Kidney (tissue), 14 donors: ENCODE measurements around the gene CRIP2. TPM values are rescaled to one million over a fixed set of nuclear protein-coding genes. Genes with fewer than 3 reads are reported as not detected.

Experiments used
- DNase-seq, 5 donors: peaks; one replicate each; pipeline ENCODE4 v3.0.0-alpha.2; 2013 to 2020
- FAIRE-seq: peaks from 2 replicates; lab custom pipeline; 2012; peaks lifted over from hg19 to GRCh38; lab: Jason Lieb, UNC
- H3K27ac ChIP-seq, 2 donors: one replicate each; pipeline ENCODE4 v1.7.0; 2013; ENCODE audit warnings: low read depth in 2 of 2, low read length in 2 of 2, inconsistent platforms in 1 of 2
- H3K27me3 ChIP-seq: one replicate; pipeline ENCODE4 v1.7.1; 2013; ENCODE audit warnings: low read length, inconsistent platforms; ENCODE audit not compliant: control insufficient read depth, insufficient read depth
- H3K36me3 ChIP-seq, 3 donors: one replicate each; pipeline versions ENCODE4 v1.7.0 to v1.7.1; 2013; ENCODE audit warnings: low read length in 3 of 3, control low read depth in 1 of 3, inconsistent platforms in 1 of 3; ENCODE audit not compliant: insufficient read depth in 3 of 3, control insufficient read depth in 2 of 3
- H3K4me1 ChIP-seq, 3 donors: one replicate each; pipeline versions ENCODE4 v1.7.0 to v1.7.1; 2013; ENCODE audit warnings: low read length in 3 of 3, inconsistent platforms in 1 of 3, low read depth in 1 of 3; ENCODE audit not compliant: control insufficient read depth in 2 of 3, insufficient read depth in 2 of 3
- H3K4me3 ChIP-seq, 3 donors: one replicate each; pipeline versions ENCODE4 v1.7.0 to v1.8.1; 2013; ENCODE audit warnings: low read length in 3 of 3, control low read depth in 1 of 3, inconsistent platforms in 1 of 3
- H3K9ac ChIP-seq, 3 donors: one replicate each; pipeline versions ENCODE4 v1.7.0 to v1.7.1; 2013; ENCODE audit warnings: low read length in 3 of 3, control low read depth in 1 of 3, inconsistent platforms in 1 of 3
- H3K9me3 ChIP-seq, 3 donors: one replicate each; pipeline versions ENCODE4 v1.7.0 to v1.7.1; 2013; ENCODE audit warnings: low read length in 3 of 3, control low read depth in 1 of 3, inconsistent platforms in 1 of 3; ENCODE audit not compliant: control insufficient read depth in 2 of 3, insufficient read depth in 1 of 3
- intact Hi-C: fragments of 100-400 bp; cut with DNase I; formaldehyde crosslinking; loops from one replicate; pipeline ENCODE4 v1.11.1; 2022
- polyA plus RNA-seq: library from polyadenylated mRNA; stranded (reverse); fragments of 350-450 nt; fragmentation: Illumina TruSeq; extraction: RNeasy Lipid Tissue Mini Kit (QIAGEN cat#74804); gene quantifications from one replicate; pipeline ENCODE4 v1.2.3, GENCODE V29; 2014; ENCODE audit warnings: low read depth, low replicate concordance; ENCODE audit not compliant: insufficient read depth
- total RNA-seq: library from RNA; stranded (reverse); fragmentation: NEBNext Ultra II Directional; extraction: Animal tissue kit (Norgen Biotek cat#: 25700); gene quantifications from one replicate; pipeline ENCODE4 v1.2.1, GENCODE V29; 2021
- TF ChIP-seq, protein P1 (sequence below): IDR thresholded peaks from 3 replicates; pipeline ENCODE4 v1.5.1; 2012; ENCODE audit warnings: mild to moderate bottlenecking, moderate library complexity, borderline replicate concordance; ENCODE audit not compliant: insufficient read depth; ENCODE audit errors: extremely low read depth
- donor health status: control.
- donor health status: control.
- donor health status: control.
- donor health status: control.
- donor health status: control.
- donor health status: DM: yes; HTN: yes; CAD: no.
- donor health status: Normal renal cell carcinoma (clear cell type).

CRIP2 gene
- total and polyA plus RNA-seq, 2 donors from 2014 or later = 338 to 357 TPM

DNA sequence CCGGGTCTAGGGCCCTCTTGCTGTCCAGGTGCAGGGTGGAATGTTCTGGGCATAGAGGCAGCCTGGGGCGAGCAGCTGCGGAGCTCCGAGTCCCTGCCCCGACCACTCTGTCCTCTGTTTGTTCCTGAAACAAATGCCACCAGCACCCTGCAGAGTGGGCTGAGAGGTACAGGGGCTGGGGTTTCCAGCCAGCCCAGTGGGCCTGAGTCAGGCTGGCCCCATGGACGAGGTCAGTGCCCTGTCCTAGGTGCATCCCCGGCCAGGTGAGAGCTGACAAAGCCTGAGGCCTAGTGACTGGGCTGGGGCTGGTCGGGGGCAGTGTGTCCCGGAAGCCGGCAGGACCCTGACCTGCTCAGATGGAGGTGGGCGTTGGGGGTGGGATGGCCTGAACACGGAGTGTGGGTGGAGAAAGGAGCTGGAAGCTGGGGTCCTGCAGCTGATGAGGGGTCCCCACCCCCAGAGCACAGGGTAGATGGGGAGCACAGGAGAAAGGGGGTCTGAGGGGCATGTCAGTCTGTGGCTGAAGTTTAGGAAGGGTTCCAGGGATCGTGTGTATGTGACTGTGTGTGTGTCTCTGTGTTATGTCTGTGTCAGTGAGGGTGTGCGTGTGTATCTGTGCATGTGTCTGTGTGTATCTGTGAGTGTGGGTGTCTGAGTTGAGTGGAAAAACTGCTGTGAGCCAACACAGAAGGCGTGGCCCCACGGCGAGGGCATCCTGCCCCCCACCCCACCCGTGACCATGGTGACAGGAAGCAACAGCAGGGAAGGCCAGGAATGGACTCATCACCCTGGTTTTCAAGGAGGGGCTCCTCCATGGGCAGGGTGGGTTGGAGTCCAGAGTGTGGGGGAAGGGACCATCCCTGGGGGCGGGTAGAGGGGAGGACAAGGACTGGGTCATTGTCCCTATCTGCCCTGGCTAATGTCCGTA is 9.7 kb downstream of the CRIP2 start:
- Histone ChIP-seq H3K4me3 (no peak overlapping the region), H3K27me3 (no peaks in the 10 kb centered on the region), H3K9ac (no peak overlapping the region), H3K4me1 (peaks cover 0 to 43% (median 21%) of the 10 kb centered on the region in 3 donors), H3K36me3 (peaks cover 0 to 5% (median 0%) of the 10 kb centered on the region in 3 donors), H3K9me3 (no peaks in the 10 kb centered on the region), H3K27ac (peak overlapping the region in 1 of 2 donors; percentile 13)
- intact Hi-C loops = no loop called here
- DNase-seq (no peak), FAIRE-seq (no peak)
- TF ChIP-seq, protein P1, sequence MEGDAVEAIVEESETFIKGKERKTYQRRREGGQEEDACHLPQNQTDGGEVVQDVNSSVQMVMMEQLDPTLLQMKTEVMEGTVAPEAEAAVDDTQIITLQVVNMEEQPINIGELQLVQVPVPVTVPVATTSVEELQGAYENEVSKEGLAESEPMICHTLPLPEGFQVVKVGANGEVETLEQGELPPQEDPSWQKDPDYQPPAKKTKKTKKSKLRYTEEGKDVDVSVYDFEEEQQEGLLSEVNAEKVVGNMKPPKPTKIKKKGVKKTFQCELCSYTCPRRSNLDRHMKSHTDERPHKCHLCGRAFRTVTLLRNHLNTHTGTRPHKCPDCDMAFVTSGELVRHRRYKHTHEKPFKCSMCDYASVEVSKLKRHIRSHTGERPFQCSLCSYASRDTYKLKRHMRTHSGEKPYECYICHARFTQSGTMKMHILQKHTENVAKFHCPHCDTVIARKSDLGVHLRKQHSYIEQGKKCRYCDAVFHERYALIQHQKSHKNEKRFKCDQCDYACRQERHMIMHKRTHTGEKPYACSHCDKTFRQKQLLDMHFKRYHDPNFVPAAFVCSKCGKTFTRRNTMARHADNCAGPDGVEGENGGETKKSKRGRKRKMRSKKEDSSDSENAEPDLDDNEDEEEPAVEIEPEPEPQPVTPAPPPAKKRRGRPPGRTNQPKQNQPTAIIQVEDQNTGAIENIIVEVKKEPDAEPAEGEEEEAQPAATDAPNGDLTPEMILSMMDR = no peak

DNA sequence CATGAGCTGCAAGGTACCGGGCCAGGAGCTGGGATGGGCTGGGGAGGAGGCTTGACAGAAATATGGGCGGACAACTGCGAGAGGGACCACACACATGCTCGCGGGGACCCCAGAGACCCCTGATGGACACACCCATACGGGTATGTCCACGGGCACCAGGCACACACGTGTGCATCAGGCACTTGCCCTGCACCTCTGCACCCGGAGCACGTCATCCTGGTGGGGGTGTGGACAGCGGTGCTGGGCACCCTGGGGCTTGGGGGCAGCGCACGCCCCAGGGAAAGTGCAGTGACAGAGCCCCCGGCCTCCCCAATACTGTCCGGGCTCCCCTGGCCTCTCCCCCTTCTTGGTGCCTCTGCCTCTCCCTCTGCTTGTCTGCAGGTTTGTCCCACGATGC is 10.4 kb downstream of the CRIP2 start:
- TF ChIP-seq, protein P1 = no peak
- no peaks in the 10 kb centered on the region for H3K27me3 ChIP-seq
- peak overlapping the region in 1 of 2 donors; percentile 11 for H3K27ac ChIP-seq
- no peaks in the 10 kb centered on the region for H3K36me3 ChIP-seq
- no peak overlapping the region for H3K4me3 ChIP-seq
- intact Hi-C loops = no loop called here
- H3K9ac ChIP-seq = no peak overlapping the region
- no peaks in the 10 kb centered on the region for H3K9me3 ChIP-seq
- FAIRE-seq (no peak), DNase-seq (no peak)
- peaks cover 0 to 40% (median 21%) of the 10 kb centered on the region in 3 donors for H3K4me1 ChIP-seq

DNA sequence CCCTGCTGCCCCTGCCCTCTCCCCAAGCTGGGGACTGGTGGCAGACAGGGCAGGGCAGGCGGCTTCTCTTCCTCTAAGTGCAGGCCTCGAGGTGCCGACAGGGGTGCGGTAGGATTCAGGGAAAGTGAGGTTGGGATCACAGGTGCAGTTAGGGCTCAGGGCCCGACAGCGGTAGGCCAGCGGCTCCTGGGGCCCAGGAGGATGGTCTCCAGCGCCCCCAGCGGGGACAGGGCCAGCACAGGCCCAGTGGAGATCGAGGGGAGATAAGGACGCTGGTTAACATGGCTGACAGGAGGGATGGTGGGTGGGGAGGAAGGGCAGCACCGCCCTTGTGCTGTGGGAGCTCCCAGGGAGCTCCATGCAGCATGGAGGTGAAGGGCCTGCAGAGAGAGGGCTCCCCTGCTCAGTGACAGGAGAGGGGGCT is 11.1 kb downstream of the CRIP2 start:
- Histone ChIP-seq H3K27ac (peak overlapping the region; percentile 4 to 32), H3K4me3 (no peak overlapping the region), H3K9me3 (no peaks in the 10 kb centered on the region), H3K9ac (no peak overlapping the region), H3K27me3 (no peaks in the 10 kb centered on the region), H3K4me1 (peaks cover 0 to 36% (median 21%) of the 10 kb centered on the region in 3 donors), H3K36me3 (no peaks in the 10 kb centered on the region)
- intact Hi-C loops = no loop called here
- peak in 4 of 5 donors; percentile 77 to 88 (median 82) for DNase-seq
- FAIRE-seq = no peak
- TF ChIP-seq, protein P1 = peak; percentile 8
